Activated CD4-positive, alpha-beta T cell treated with anti-CD3 and anti-CD28 coated beads, Interleukin-2, amount 10 ng/mL, durations not matched to agents 7 days and 5 days (primary cell): ENCODE data around the gene MPPED2. TPM values are rescaled to one million over a fixed set of nuclear protein-coding genes. Genes with fewer than 3 reads are reported as not detected.

Source experiments
- CTCF ChIA-PET: fragments of 350-600 bp; sonication (Branson Sonifier 250); formaldehyde crosslinking; loops from one replicate; lab custom pipeline; 2021; ENCODE audit warnings: antibody characterized with exemption; lab: Charles Lee
- POLR2A ChIA-PET: fragments of 350-600 bp; sonication (Branson Sonifier 250); formaldehyde crosslinking; loops from one replicate; lab custom pipeline; 2021; ENCODE audit warnings: antibody characterized with exemption; lab: Charles Lee
- DNase-seq: peaks from one replicate; pipeline ENCODE4 v3.0.0-alpha.2; 2020
- H3K27ac Mint-ChIP-seq: one replicate; pipeline ENCODE4 v1.8.0; 2021; ENCODE audit warnings: mild to moderate bottlenecking, moderate library complexity, mixed read lengths
- H3K27me3 Mint-ChIP-seq: one replicate; pipeline ENCODE4 v1.8.0; 2021; ENCODE audit warnings: mixed read lengths
- H3K36me3 Mint-ChIP-seq: one replicate; pipeline ENCODE4 v1.8.0; 2021; ENCODE audit warnings: low read depth, mixed read lengths
- H3K4me1 Mint-ChIP-seq: one replicate; pipeline ENCODE4 v1.8.0; 2021; ENCODE audit warnings: mixed read lengths
- H3K4me3 Mint-ChIP-seq: one replicate; pipeline ENCODE4 v1.8.0; 2021; ENCODE audit warnings: mild to moderate bottlenecking, moderate library complexity, mixed read lengths
- H3K9me3 Mint-ChIP-seq: one replicate; pipeline ENCODE4 v1.8.0; 2021; ENCODE audit warnings: mixed read lengths
- total RNA-seq, 2 experiments: library from RNA; stranded (reverse); gene quantifications; one replicate each; pipeline ENCODE4 v1.2.3, GENCODE V29; 2021

The MPPED2 gene
- total RNA-seq, 2 experiments from 2014 or later, result 0.33 TPM; not detected in 1

DNA sequence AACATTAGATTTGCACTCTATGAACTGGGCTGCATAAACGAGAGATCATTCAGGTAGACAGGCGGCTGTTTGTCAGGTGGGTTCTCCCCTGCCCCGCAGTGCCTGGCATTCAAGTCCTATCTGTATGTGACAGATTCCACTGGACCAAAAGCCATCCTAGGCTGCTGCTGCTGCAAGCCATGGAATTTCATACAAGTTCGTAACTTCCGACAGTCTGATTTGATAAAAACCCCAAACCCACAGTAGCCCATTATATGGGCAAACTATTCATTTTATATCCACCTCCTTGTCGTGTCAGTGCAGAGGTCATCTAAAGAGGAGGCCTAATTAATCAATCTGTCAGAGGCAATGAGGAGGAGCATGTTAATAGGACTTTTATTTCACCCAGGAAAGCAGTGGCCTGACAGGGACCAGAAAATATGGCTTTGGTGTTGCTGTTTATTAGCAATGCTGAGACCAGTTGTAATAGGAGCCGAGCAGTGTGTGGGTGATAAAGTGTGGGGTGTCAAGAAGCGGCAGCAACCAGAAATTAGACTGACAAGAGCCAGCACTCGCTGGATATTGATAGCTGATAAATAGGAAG is 139.0 kb downstream of the MPPED2 start:
- ChIA-PET POLR2A (no interaction called here), CTCF (no interaction called here)
- Mint-ChIP-seq H3K36me3 (no peaks in the 10 kb centered on the region), H3K9me3 (no peaks in the 10 kb centered on the region), H3K4me3 (no peak overlapping the region), H3K27ac (no peak overlapping the region), H3K27me3 (no peaks in the 10 kb centered on the region), H3K4me1 (no peaks in the 10 kb centered on the region)
- no peak for DNase-seq

DNA sequence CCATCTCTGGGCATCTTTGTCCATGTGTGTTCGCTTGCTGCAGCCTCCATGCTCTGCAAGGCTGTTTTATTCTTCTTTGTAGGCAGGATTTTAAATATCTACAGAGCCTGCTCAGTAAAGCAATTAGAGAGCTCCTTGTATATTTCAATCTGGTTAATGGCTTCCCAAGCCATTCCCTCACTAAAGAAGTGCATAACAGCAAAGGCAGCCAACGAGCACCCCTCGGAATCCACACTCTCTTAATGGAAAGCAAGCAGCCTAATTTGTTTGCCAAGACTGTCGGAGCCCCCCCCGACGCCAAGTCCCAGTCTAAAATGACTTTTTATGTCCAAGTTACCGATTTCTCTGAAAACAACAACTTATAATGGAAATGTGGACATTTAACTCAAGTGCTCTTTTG is 139.6 kb downstream of the MPPED2 start:
- Mint-ChIP-seq H3K27ac (no peak overlapping the region), H3K4me1 (no peaks in the 10 kb centered on the region), H3K9me3 (no peaks in the 10 kb centered on the region), H3K27me3 (no peaks in the 10 kb centered on the region), H3K36me3 (no peaks in the 10 kb centered on the region), H3K4me3 (no peak overlapping the region)
- ChIA-PET CTCF (no interaction called here), POLR2A (no interaction called here)
- DNase-seq, result no peak

- Mint-ChIP-seq H3K36me3 (no peaks in the 10 kb centered on the region), H3K4me3 (no peak overlapping the region), H3K9me3 (no peaks in the 10 kb centered on the region), H3K4me1 (no peaks in the 10 kb centered on the region), H3K27me3 (no peaks in the 10 kb centered on the region), H3K27ac (no peak overlapping the region)
- POLR2A ChIA-PET, result no interaction called here
- CTCF ChIA-PET, result no interaction called here
- DNase-seq, result no peak
Measured at GRCh38 chr11:30445056-30445455, 141.1 kb downstream of the MPPED2 start.

- Mint-ChIP-seq H3K4me3 (no peak overlapping the region), H3K9me3 (no peaks in the 10 kb centered on the region), H3K27ac (no peak overlapping the region), H3K36me3 (no peaks in the 10 kb centered on the region), H3K4me1 (no peaks in the 10 kb centered on the region), H3K27me3 (no peaks in the 10 kb centered on the region)
- POLR2A ChIA-PET, result no interaction called here
- DNase-seq, result no peak
- CTCF ChIA-PET, result no interaction called here
Measured at GRCh38 chr11:30440510-30440909, 145.6 kb downstream of the MPPED2 start.

GRCh38 chr11:30436801-30437200 is 149.4 kb downstream of the MPPED2 start:
- Mint-ChIP-seq H3K4me3 (no peak overlapping the region), H3K36me3 (no peaks in the 10 kb centered on the region), H3K4me1 (no peaks in the 10 kb centered on the region), H3K27me3 (no peaks in the 10 kb centered on the region), H3K9me3 (no peaks in the 10 kb centered on the region), H3K27ac (no peak overlapping the region)
- ChIA-PET POLR2A (no interaction called here), CTCF (no interaction called here)
- DNase-seq, result no peak

GRCh38 chr11:30435488-30435887 is 150.7 kb downstream of the MPPED2 start:
- no peaks in the 10 kb centered on the region for H3K36me3 Mint-ChIP-seq
- CTCF ChIA-PET, result no interaction called here
- H3K4me3 Mint-ChIP-seq, result no peak overlapping the region
- H3K27me3 Mint-ChIP-seq, result no peaks in the 10 kb centered on the region
- no peak for DNase-seq
- H3K27ac Mint-ChIP-seq, result no peak overlapping the region
- POLR2A ChIA-PET, result no interaction called here
- H3K4me1 Mint-ChIP-seq, result no peaks in the 10 kb centered on the region
- no peaks in the 10 kb centered on the region for H3K9me3 Mint-ChIP-seq

DNA sequence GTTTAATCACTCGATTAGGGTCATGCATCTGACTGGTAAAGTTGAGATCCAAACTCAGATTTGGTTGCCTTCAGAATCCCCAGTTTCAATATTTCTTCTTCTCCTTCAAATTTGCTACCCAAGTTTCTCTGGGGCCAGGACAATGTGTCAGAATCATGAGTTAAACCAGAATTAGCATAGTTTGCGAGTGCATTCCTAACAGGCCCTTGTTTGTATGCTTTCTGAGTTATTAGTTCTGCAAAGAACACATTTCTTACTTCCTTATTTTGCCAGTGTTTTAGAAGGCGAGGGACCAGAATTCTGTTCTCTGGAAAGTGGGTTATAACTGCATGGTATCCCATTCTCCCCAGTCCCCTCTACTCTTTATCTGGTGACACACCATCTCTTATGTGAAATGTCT is 151.3 kb downstream of the MPPED2 start:
- ChIA-PET POLR2A (no interaction called here), CTCF (no interaction called here)
- H3K36me3 Mint-ChIP-seq, result no peaks in the 10 kb centered on the region
- DNase-seq, result no peak
- no peak overlapping the region for H3K27ac Mint-ChIP-seq
- H3K4me3 Mint-ChIP-seq, result no peak overlapping the region
- H3K9me3 Mint-ChIP-seq, result no peaks in the 10 kb centered on the region
- no peaks in the 10 kb centered on the region for H3K4me1 Mint-ChIP-seq
- H3K27me3 Mint-ChIP-seq, result no peaks in the 10 kb centered on the region

GRCh38 chr11:30433831-30434230 is 152.3 kb downstream of the MPPED2 start:
- Mint-ChIP-seq H3K27ac (no peak overlapping the region), H3K4me1 (no peaks in the 10 kb centered on the region), H3K4me3 (no peak overlapping the region), H3K36me3 (no peaks in the 10 kb centered on the region), H3K27me3 (no peaks in the 10 kb centered on the region), H3K9me3 (no peaks in the 10 kb centered on the region)
- ChIA-PET CTCF (no interaction called here), POLR2A (no interaction called here)
- no peak for DNase-seq

DNA sequence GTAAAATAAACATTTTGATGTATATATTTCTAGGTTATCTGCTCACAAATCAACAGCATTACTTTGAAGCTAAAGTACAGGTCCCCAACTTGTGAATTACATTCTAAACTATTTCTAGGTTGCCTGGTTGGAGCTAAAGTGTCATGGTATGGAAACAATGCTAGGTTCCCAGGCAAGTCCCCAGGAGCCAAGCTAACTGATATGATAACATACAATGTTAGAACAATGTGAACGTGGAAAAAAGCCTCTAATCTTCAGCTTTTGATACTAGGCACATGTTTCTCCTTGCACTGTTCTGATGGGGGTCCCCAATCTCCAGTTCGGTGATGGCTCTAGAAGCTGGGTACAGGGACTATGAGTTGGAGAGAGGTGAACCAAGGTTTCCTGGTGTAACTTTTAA is 153.4 kb downstream of the MPPED2 start:
- no peak overlapping the region for H3K4me3 Mint-ChIP-seq
- no peaks in the 10 kb centered on the region for H3K27me3 Mint-ChIP-seq
- ChIA-PET POLR2A (no interaction called here), CTCF (no interaction called here)
- no peaks in the 10 kb centered on the region for H3K9me3 Mint-ChIP-seq
- no peak overlapping the region for H3K27ac Mint-ChIP-seq
- no peaks in the 10 kb centered on the region for H3K36me3 Mint-ChIP-seq
- H3K4me1 Mint-ChIP-seq, result no peaks in the 10 kb centered on the region
- DNase-seq, result no peak

- no peaks in the 10 kb centered on the region for H3K4me1 Mint-ChIP-seq
- no peaks in the 10 kb centered on the region for H3K27me3 Mint-ChIP-seq
- H3K36me3 Mint-ChIP-seq, result no peaks in the 10 kb centered on the region
- no peaks in the 10 kb centered on the region for H3K9me3 Mint-ChIP-seq
- H3K4me3 Mint-ChIP-seq, result no peak overlapping the region
- no peak overlapping the region for H3K27ac Mint-ChIP-seq
- POLR2A ChIA-PET, result no interaction called here
- no peak for DNase-seq
- CTCF ChIA-PET, result no interaction called here
Measured at GRCh38 chr11:30432178-30432577, 154.0 kb downstream of the MPPED2 start.

DNA sequence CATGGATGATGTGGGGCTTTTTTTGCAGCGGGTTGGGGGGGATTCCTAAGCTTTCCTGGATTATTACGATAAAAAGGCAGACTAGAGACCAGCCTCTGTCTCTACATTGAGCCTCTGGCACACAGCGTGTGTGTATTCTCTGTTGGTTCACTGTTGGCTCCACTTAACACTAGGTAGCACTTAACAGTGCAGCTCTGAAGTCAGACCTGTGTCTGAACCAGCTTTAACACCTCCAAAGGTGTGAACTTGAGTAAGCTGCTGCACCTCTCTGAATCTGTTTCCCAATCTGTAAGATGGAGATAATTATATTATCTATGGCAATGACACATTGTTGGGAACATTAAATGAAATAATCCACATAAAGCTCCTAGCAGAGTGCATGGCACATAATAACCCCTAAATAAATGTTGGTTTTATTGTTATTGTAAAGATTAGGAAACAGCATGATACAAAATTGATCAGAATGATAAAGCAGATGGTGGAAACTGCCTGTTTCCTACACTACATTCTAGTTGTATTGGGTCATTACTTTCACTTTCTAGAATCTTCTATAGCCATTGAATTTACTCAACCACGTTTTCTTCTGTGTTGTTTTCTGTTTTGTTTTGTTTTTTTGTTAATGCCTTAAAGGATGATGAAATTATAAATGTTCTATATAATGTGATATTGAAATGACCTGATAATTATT is 154.9 kb downstream of the MPPED2 start:
- Mint-ChIP-seq H3K27ac (no peak overlapping the region), H3K4me1 (no peaks in the 10 kb centered on the region), H3K27me3 (no peaks in the 10 kb centered on the region), H3K36me3 (no peaks in the 10 kb centered on the region), H3K4me3 (no peak overlapping the region), H3K9me3 (no peaks in the 10 kb centered on the region)
- no peak for DNase-seq
- CTCF ChIA-PET, result no interaction called here
- POLR2A ChIA-PET, result no interaction called here

DNA sequence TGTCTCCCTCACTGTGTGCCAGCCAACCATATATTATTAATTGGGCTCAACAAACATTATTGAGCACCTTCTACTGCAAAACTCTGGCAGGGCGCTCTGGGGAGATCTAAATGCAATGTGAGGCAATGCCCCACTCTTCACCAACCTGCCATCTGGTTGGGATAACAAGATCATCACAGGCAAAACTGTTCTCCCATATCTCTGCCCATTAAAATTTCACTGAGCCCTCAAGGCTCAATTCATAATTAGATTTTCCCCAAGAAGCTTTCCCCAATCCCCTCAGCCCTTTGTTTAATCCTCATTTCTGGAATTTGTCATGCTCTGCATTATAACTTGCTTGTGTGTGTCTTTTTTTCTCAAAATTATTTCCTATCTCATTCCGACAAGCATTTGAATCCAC is 156.6 kb downstream of the MPPED2 start:
- no peak overlapping the region for H3K27ac Mint-ChIP-seq
- DNase-seq, result no peak
- H3K4me1 Mint-ChIP-seq, result no peaks in the 10 kb centered on the region
- no peaks in the 10 kb centered on the region for H3K27me3 Mint-ChIP-seq
- CTCF ChIA-PET, result no interaction called here
- no peaks in the 10 kb centered on the region for H3K9me3 Mint-ChIP-seq
- no peak overlapping the region for H3K4me3 Mint-ChIP-seq
- POLR2A ChIA-PET, result no interaction called here
- H3K36me3 Mint-ChIP-seq, result no peaks in the 10 kb centered on the region

- Mint-ChIP-seq H3K27ac (no peak overlapping the region), H3K9me3 (no peaks in the 10 kb centered on the region), H3K27me3 (peaks cover 1% of the 10 kb centered on the region), H3K4me3 (no peak overlapping the region), H3K36me3 (no peaks in the 10 kb centered on the region), H3K4me1 (no peaks in the 10 kb centered on the region)
- CTCF ChIA-PET, result no interaction called here
- POLR2A ChIA-PET, result no interaction called here
- DNase-seq, result no peak
Measured at GRCh38 chr11:30426781-30427180, 159.4 kb downstream of the MPPED2 start.

DNA sequence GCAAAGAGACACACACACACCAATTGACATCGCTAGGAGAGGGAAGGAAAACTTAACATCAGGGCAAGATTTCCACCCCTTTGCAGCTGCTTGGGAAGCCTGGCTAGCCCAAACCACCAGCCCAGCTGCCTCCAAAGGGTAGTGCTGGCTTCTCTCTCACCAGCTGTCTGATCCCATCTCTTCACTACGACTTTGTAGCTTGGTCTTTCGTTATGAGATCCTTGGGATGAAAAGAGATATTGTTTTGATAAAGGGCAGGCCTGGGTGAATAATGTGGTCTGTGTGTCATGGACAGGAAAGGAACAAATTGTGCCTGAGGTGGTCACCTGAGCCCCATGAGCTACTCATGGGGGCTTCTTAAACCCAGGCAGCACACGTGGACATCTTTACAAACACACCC is 161.3 kb downstream of the MPPED2 start:
- no peaks in the 10 kb centered on the region for H3K36me3 Mint-ChIP-seq
- DNase-seq, result no peak
- H3K9me3 Mint-ChIP-seq, result no peaks in the 10 kb centered on the region
- no peaks in the 10 kb centered on the region for H3K4me1 Mint-ChIP-seq
- CTCF ChIA-PET, result no interaction called here
- POLR2A ChIA-PET, result no interaction called here
- no peak overlapping the region for H3K27ac Mint-ChIP-seq
- no peak overlapping the region for H3K4me3 Mint-ChIP-seq
- peaks cover 2% of the 10 kb centered on the region for H3K27me3 Mint-ChIP-seq
